HG03045 (cell line): ENCODE results near the gene DHRS2.

Source experiments
- ATAC-seq: cut with Tn5 transposase; IDR thresholded peaks from one replicate; pipeline ENCODE4 v1.9.1; 2021; ENCODE audit warnings: mild to moderate bottlenecking, moderate library complexity; ENCODE audit not compliant: unreplicated experiment

The DHRS2 gene

GRCh38 chr14:23645812-23646647, 9.9 kb downstream of the DHRS2 start:
- no peak for ATAC-seq

DNA sequence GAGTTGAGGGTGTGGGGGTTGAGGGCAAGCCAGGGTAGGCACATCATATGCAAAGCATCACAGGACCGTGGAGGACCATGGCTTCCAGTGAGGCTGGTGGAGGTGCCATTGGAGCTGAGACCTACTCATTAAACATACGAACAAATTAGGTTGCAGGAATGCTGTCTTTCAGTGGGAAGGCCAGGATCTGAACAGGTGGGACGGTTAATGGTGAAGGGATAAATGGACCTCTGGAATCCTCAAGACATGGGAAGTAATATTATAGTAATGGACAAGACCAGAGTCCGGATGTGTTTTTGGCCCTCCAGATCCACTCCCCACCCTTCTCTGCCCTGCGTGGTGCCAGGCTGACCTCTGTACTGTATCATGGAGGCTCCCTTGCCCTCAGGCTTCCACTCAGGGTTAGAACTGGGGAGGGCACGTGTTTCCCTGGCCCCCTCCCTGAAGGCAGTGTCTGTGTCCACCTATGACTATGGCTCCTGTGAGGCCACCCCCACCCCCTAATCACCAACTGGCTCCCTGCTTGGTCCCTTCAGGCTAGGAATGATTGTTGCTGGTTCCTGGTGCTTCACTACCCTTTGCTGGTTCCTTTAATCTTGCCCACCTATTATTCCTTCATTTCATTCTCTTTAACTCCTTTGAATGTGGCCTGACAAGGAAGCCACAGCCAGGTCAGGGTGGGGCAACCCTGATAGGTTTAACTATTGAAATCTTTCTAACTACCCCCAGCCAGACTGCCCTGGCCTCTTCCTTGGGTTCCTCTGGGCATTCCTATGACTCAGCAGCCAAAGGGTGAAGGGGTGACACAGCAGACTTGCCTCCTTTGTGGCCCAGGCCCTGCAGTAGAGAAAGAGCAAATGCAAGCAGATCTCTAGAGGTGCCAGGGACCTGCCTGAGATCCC, 10.7 kb downstream of the DHRS2 start:
- ATAC-seq, result no peak

- ATAC-seq, result no peak
These were observed 11.5 kb downstream of the DHRS2 start for GRCh38 chr14:23647619-23648018.

- ATAC-seq, result no peak
These were observed 12.7 kb downstream of the DHRS2 start for GRCh38 chr14:23648764-23649460.

DNA sequence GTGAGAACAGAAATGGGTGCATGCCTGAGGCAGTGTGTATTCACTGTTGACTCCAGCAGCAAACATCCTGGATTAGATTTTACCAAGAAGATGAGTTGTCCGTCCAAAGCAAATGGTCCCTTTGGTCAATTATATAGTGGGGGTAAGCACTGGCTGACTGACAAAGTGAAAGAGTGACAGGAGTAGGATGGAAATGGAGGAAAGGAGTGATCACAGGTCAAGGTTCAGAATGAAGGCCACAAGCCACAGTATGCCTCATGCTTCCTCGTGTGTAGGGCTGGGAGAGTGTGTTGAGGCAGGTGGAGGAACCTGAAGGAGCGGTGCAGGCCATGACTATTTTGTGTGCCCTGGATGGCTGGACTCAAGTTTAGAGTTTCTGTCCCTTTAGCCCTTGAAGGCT, 14.3 kb downstream of the DHRS2 start:
- ATAC-seq, result no peak

- ATAC-seq, result no peak
These were observed 16.9 kb downstream of the DHRS2 start for GRCh38 chr14:23653051-23653450.

DNA sequence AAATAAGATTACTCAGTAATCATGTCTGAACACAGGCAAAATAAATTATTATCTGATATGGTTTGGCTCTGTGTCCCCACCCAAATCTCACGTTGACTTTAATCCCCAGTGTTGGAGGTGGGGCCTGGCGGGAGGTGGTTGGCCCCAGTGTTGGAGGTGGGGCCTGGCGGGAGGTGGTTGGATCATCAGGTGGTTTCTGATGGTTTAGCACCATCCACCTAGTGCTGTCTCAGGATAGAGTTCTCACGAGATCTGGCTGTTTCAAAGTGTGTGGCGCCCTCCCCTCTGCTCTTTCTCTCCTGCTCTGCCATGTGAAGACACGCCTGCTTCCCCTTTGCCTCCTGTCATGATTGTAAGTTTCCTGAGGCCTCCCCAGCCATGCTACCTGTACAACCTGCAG, 18.1 kb downstream of the DHRS2 start:
- no peak for ATAC-seq

GRCh38 chr14:23657959-23658470, 21.9 kb downstream of the DHRS2 start:
- ATAC-seq, result no peak

DNA sequence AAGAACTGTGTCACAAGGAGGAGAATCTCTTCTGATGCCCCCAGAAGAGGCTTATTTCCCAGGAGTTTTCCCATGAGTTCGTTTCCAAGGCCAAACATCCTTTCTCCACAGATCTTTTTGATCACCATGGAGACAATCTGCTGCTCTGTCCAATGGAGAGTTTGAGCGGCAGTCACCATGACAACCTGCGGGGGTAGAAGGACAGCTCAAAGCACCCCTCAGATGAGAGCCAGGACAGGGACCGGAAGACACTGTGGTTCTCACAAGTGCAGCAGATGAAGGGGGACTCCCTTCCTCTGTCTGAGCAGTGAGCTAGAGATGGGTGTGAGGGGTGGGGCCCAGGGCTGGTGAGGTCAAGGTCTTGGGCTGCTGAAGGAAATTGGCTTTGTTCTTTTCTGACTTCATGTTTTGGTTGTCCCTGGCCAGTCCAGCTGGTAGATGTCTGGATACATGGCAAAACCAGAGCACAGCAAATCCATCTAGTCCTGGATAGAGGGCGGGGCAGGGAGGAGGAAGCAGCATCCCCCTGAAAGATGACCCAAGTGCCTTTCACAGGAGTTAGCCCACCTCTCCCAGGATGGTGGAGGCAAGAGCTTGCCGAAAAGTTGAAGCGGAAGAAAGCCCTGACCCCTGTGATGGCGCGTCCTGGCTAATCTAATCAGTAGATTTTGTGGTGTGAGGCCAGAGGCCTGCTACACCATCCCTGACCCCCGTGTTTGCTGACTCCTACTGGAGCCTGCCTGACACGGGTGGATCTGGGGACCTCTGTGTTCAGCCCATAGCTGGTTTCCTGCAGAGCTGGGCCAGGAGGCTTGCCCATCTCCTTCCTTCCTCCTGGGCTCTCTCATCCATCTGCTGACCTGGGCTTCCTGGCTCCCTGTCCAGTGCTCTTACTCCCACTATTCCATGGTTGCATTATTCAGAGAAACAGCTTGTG, 24.4 kb downstream of the DHRS2 start:
- ATAC-seq, result no peak

- no peak for ATAC-seq
These were observed 25.4 kb downstream of the DHRS2 start for GRCh38 chr14:23661542-23661941.

- no peak for ATAC-seq
These were observed 27.0 kb downstream of the DHRS2 start for GRCh38 chr14:23663127-23663526.

- ATAC-seq, result no peak
These were observed 27.5 kb downstream of the DHRS2 start for GRCh38 chr14:23663711-23664110.

DNA sequence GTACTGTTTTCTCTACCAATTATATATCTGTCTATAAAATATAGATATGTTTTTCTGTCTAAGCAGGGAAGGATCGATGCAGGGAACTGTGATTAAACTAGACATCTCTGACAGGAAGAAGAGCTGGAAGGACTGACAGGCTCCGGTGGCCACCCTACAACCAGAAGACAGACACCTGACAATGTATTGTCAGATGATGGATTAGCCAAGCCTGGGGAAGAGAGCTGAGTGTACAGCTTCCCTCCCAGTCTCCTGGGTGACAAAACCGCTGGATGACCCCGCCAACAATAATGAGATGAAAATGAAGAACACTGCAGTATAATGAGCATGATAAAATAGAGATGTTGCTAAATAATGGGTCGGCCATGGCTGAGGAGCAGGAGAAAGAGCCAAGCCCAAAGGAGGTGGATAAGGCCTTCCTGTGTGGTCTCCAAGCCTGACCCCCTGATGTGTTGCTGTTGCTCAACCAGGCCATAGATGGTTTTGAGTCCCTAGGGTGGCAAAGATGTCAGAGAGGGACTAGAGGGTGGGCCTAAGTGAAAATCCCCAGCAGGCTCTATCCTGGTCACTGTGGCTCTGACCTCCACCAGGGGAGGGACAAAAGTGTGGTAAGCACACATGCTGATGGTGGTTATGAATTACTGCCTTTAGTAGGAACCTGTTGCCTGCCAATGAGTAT, 28.2 kb downstream of the DHRS2 start:
- ATAC-seq, result no peak

DNA sequence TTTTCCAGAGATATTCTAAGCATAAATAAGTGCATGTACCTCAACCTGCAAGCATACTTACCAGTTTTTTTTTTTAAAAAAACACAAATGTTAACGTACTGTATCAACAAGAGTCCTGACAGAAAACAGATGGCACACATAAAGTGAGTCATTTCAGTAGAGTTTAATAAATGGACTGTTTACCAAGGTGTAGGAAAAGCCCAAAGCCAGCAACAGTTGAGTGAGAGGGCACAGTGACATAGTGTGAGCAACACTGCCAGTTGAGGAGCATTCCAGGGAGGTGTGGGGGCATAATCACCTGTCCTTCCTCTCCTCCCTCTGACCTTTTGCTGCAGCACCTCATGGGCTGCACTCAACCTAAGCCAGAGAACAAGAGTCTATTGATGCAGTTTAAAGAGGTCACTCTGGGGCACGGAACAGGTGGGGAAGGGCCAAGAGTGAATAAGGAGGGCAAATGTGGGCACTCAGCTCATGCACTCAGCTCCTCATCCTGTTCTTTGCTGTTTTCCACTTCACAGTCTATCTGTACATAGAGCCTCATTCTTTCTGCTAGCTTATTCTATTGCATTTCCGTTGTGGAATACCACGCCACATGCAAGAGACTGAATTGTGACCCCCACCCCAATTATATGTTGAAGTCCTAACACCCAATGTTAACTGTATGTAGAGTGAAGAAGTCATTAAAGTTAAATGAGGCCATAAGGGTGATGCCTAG, 29.3 kb downstream of the DHRS2 start:
- ATAC-seq, result no peak

DNA sequence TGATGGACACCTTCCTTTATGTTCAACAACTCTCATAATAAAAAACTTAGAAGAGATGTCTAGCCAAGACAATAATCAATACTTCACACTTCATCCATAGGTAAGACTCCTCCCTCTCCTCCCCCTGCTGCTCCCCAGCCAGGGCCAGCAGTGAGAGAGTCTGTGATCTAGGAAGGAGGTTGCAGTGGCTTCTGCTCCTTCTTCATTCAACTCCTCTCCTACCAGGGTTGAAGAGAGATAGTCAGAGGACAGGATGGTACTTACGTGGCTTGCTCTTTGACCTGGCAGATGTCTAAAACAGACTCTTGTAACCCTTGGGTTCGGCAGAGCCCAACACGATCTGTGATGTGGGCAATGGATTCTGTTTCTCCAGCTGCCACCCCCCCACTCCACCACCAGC, 31.0 kb downstream of the DHRS2 start:
- ATAC-seq, result no peak

DNA sequence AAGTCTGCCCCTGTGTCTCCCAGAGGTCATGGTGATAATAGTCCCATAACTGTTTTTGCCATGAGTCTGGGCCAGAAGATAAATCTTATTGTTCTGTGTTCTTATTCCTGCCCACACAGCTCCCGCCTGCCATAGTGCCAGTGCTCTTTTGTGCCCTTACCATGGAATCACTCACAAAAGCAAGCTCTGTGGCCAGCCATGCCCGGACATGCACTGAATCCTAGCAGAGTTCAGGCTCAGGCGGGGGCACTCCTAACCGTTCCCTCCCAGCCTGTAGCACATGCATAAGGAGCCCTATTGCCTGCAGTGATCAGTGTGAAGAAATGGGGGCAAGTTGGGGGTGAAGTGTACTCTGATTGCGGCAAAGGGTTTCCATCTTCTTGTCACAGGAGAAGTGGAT, 33.3 kb downstream of the DHRS2 start:
- ATAC-seq, result no peak

- ATAC-seq, result no peak
These were observed 34.3 kb downstream of the DHRS2 start for GRCh38 chr14:23670481-23670880.

GRCh38 chr14:23672200-23672599, 36.0 kb downstream of the DHRS2 start:
- no peak for ATAC-seq

GRCh38 chr14:23675337-23675736, 39.2 kb downstream of the DHRS2 start:
- no peak for ATAC-seq
